Right forelimb (tissue), 1 donor: ENCODE data around the gene HIGD2B.
"Not testable (repeated sequence)": the region's sequence is repeated elsewhere in the genome, so short reads cannot be mapped to it uniquely, and the experiment has no call there.

Experiments
- DNase-seq: peaks from one replicate; pipeline ENCODE4 v3.0.0-alpha.2; 2018

Gene HIGD2B

GRCh38 chr15:72671525-72671924 is 14.5 kb downstream of the HIGD2B start:
- DNase-seq, result no peak

GRCh38 chr15:72670656-72671352 is 15.2 kb downstream of the HIGD2B start:
- DNase-seq, result peak; percentile 70

- not testable (repeated sequence) for DNase-seq
Measured at GRCh38 chr15:72669803-72670202, 16.2 kb downstream of the HIGD2B start.

GRCh38 chr15:72665706-72666105 is 20.3 kb downstream of the HIGD2B start:
- DNase-seq, result not testable (repeated sequence)

- not testable (repeated sequence) for DNase-seq
Measured at GRCh38 chr15:72663931-72664330, 22.1 kb downstream of the HIGD2B start.

- not testable (repeated sequence) for DNase-seq
Measured at GRCh38 chr15:72661081-72661480, 24.9 kb downstream of the HIGD2B start.

GRCh38 chr15:72656014-72656413 is 30.0 kb downstream of the HIGD2B start:
- DNase-seq, result not testable (repeated sequence)

GRCh38 chr15:72654397-72654796 is 31.6 kb downstream of the HIGD2B start, which contains the start of gene GOLGA6B:
TSS of gene GOLGA6B (plus strand) at chr15:72654697. CDS start at chr15:72654738, 41 bp downstream.
- not testable (repeated sequence) for DNase-seq

- DNase-seq, result not testable (repeated sequence)
Measured at GRCh38 chr15:72648631-72649253, 37.2 kb downstream of the HIGD2B start.

GRCh38 chr15:72642271-72642670 is 43.7 kb downstream of the HIGD2B start:
- not testable (repeated sequence) for DNase-seq

GRCh38 chr15:72639759-72640483 is 46.1 kb downstream of the HIGD2B start:
- DNase-seq, result not testable (repeated sequence)

- DNase-seq, result peak; percentile 86
Measured at GRCh38 chr15:72636519-72637282, 49.3 kb downstream of the HIGD2B start.

GRCh38 chr15:72629068-72629570 is 56.9 kb downstream of the HIGD2B start:
- not testable (repeated sequence) for DNase-seq

GRCh38 chr15:72628249-72629067 is 57.5 kb downstream of the HIGD2B start:
- not testable (repeated sequence) for DNase-seq

GRCh38 chr15:72626153-72626552 is 59.8 kb downstream of the HIGD2B start:
- not testable (repeated sequence) for DNase-seq
